Hematopoietic multipotent progenitor cell treated with erythropoietin and hydrocortisone succinate and interleukin-3 and kit ligand, for 8 days (in vitro differentiated cells): ENCODE measurements around the gene ZNF385A.
A peak's percentile ranks its signal among the peaks of the same experiment; 100 is the strongest.
"Not testable (repeated sequence)": the region's sequence is repeated elsewhere in the genome, so short reads cannot be mapped to it uniquely, and the experiment has no call there.

Experiments used
- DNase-seq: peaks from one replicate; pipeline ENCODE4 v3.0.0-alpha.2; 2015

Gene ZNF385A

GRCh38 chr12:54372113-54372806, 12.3 kb downstream of the ZNF385A start:
- DNase-seq, result no peak

GRCh38 chr12:54371328-54372112, 13.0 kb downstream of the ZNF385A start:
- DNase-seq, result peak; percentile 29

- no peak for DNase-seq
Measured at GRCh38 chr12:54370171-54370730, 14.3 kb downstream of the ZNF385A start.

- DNase-seq, result no peak
Measured at GRCh38 chr12:54369597-54370131, 14.9 kb downstream of the ZNF385A start.

GRCh38 chr12:54368709-54369596, 15.6 kb downstream of the ZNF385A start:
- DNase-seq, result peak; percentile 91

GRCh38 chr12:54368025-54368708, 16.4 kb downstream of the ZNF385A start:
- DNase-seq, result no peak

GRCh38 chr12:54364413-54364812, 20.1 kb downstream of the ZNF385A start, which contains the start of gene GPR84:
Gene GPR84 (minus strand): TSS chr12:54364486. CDS start chr12:54363851, 635 bp downstream.
- DNase-seq, result no peak

- no peak for DNase-seq
Measured at GRCh38 chr12:54363618-54364017, 20.9 kb downstream of the ZNF385A start.

- DNase-seq, result no peak
Measured at GRCh38 chr12:54363047-54363446, 21.5 kb downstream of the ZNF385A start.

- DNase-seq, result peak; percentile 81
Measured at GRCh38 chr12:54360717-54361456, 23.6 kb downstream of the ZNF385A start.

GRCh38 chr12:54359762-54360351, 24.7 kb downstream of the ZNF385A start:
- no peak for DNase-seq

GRCh38 chr12:54358945-54359761, 25.4 kb downstream of the ZNF385A start:
- DNase-seq, result peak; percentile 95

GRCh38 chr12:54358191-54358944, 26.2 kb downstream of the ZNF385A start:
- DNase-seq, result no peak

- no peak for DNase-seq
Measured at GRCh38 chr12:54357506-54358190, 26.9 kb downstream of the ZNF385A start.

GRCh38 chr12:54356951-54357356, 27.6 kb downstream of the ZNF385A start:
- DNase-seq, result no peak

- DNase-seq, result no peak
Measured at GRCh38 chr12:54356228-54356627, 28.3 kb downstream of the ZNF385A start.

- DNase-seq, result no peak
Measured at GRCh38 chr12:54355104-54355815, 29.3 kb downstream of the ZNF385A start.

- not testable (repeated sequence) for DNase-seq
Measured at GRCh38 chr12:54354271-54354670, 30.3 kb downstream of the ZNF385A start.
